Posterior cingulate gyrus (tissue), 11 donors: ENCODE data around the gene PRDM13.
"Not testable (repeated sequence)": the region's sequence is repeated elsewhere in the genome, so short reads cannot be mapped to it uniquely, and the experiment has no call there.

Source experiments
- DNase-seq, 10 donors: peaks; one replicate each; pipeline versions ENCODE4 v3.0.0 to v3.0.0-alpha.2; 2020 to 2021; ENCODE audit warnings: mixed read lengths in 3 of 10
- intact Hi-C: fragments of 100-400 bp; cut with DNase I; formaldehyde crosslinking; loops from one replicate; pipeline ENCODE4 v1.15.1; 2023

Gene PRDM13

DNA sequence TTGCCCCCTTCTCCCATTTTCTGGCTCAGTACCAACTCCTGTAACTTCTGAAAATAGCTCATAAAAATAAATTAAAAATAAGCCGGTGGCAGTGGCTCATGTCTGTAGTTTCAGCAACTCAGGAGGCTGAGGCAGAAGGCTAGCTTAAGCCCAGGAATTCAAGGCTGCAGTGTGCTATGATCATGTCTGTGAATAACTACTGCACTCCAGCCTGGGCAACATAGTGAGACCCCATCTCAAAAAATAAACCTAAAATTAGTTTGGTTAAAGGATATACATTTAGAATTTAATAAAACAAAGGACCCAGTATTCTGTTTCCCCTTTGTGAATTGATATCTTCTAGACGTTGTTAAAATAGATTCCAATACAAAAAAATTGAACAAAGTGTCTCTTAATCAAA lies 10.5 kb downstream of the PRDM13 start:
- intact Hi-C loops = loop anchor here (10.0 kb wide), 1 partner anchor 848 kb away; the partner anchor contains the start of gene SIM1
- no peak for DNase-seq

- peak in 1 of 10 donors; percentile 75 for DNase-seq
- intact Hi-C loops = loop anchor here (10.0 kb wide), 1 partner anchor 846 kb away; the partner anchor contains the start of gene SIM1
Observed at GRCh38 chr6:99618649-99619408, 12.2 kb downstream of the PRDM13 start.

- intact Hi-C loops = loop anchor here (10.0 kb wide), 1 partner anchor 845 kb away; the partner anchor contains the start of gene SIM1
- DNase-seq = no peak
Observed at GRCh38 chr6:99619409-99619762, 12.8 kb downstream of the PRDM13 start.

DNA sequence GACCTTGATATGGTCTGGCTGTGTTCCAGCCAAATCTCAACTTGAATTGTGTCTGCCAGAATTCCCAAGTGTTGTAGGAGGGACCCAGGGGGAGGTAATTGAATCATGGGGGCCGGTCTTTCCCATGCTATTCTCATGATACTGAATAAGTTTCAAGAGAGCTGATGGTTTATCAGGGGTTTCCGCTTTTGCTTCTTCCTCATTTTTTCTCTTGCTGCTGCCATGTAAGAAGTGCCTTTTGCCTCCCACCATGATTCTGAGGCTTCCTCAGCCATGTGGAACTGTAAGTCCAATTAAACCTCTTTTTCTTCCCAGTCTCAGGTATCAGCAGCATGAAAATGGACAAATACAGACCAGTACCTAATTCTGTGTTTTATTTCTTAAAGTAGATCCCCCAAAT lies 15.4 kb downstream of the PRDM13 start:
- DNase-seq, intact Hi-C loops: not testable (repeated sequence)

GRCh38 chr6:99629293-99629692 lies 22.7 kb downstream of the PRDM13 start:
- intact Hi-C loops = no loop called here
- no peak for DNase-seq

DNA sequence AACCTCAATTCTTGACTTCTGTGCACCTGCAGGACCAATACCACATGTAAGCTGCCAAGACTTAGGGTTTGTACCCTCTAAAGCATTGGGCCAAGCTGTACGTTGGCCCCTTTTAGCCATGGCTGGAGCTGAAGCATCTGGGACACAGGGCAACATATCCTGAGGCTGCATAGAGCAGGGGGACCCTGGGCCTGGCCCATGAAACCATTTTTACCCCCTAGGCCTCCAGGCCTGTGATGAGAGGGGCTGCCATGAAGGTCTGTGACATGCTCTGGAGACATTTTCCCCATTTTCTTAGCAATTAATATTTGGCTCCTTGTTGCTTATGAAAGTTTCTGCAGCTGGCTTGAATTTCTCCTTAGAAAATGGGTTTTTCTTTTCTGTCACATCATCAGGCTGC lies 31.0 kb downstream of the PRDM13 start:
- intact Hi-C loops = no loop called here
- DNase-seq = no peak

DNA sequence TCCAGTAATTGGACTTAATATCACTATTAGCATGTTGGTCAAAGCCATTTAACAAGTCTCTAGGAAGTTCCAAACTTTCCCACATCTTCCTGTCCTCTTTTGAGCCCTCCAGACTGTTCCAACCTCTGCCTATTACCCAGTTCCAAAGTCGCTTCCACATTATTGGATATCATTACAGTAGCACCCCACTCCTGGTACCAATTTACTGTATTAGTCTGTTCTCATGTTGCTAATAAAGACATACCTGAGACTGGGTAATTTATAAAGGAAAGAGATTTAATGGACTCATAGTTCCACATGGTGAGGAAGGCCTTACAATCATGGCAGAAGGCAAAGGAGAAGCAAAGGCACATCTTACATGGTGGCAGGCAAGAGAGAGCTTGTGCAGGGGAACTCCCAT lies 31.7 kb downstream of the PRDM13 start:
- DNase-seq, intact Hi-C loops: not testable (repeated sequence)

DNA sequence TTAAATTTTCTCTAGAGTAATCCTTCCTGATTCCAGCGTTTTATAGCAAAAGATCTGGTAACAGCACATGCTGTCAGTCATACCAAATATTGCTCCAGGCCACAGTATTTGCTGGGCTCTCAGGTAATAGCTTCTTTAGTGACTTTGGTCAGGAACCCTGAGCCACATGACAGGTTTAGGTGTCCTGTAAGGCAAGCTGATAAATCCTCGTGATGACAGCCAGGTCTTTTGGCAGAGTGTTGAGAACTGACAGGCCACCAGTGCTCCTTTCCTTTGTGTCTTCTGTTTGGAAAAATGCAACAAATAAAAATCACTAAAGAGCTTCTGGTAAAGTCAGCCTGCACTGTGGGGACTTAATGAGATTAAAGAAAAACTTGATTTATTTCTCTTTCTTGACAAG lies 34.6 kb downstream of the PRDM13 start:
- no peak for DNase-seq
- intact Hi-C loops = no loop called here

GRCh38 chr6:99645986-99646385 lies 39.4 kb downstream of the PRDM13 start:
- DNase-seq = no peak
- intact Hi-C loops = no loop called here

DNA sequence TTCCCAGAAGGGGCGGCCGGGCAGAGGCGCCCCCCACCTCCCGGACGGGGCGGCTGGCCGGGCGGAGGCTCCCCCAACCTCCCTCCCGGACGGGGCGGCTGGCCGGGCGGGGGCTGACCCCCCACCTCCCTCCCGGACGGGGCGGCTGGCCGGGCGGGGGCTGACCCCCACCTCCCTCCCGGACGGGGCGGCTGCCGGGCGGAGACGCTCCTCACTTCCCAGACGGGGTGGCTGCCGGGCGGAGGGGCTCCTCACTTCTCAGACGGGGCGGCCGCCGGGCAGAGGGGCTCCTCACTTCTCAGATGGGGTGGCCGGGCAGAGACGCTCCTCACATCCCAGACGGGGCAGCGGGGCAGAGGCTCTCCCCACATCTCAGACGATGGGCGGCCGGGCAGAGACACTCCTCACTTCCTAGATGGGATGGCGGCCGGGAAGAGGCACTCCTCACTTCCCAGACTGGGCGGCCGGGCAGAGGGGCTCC lies 43.5 kb downstream of the PRDM13 start:
- intact Hi-C loops = not testable (repeated sequence)
- peak in 1 of 10 donors; percentile 67 for DNase-seq

DNA sequence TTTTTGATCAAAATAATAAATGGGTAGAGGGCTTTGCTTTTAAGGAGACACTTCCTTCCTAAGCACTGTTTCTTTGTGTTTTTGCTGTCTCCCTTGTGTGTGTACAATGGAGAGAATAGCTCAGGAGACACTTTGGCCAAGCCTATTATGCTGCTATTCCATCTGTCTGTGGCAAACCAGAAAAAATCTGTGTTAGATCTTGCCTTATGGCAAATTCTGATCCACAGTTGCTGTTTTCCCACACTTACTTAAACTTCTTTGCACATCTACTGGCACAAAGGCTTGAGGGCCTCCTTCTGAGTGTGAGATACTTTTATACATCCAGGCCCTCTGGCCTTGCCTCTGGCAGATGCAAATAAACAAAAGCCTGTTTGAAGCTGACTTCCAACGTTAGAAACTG lies 53.6 kb downstream of the PRDM13 start:
- intact Hi-C loops = no loop called here
- DNase-seq = no peak

- DNase-seq = no peak
- intact Hi-C loops = no loop called here
Observed at GRCh38 chr6:99661870-99662269, 55.2 kb downstream of the PRDM13 start.

DNA sequence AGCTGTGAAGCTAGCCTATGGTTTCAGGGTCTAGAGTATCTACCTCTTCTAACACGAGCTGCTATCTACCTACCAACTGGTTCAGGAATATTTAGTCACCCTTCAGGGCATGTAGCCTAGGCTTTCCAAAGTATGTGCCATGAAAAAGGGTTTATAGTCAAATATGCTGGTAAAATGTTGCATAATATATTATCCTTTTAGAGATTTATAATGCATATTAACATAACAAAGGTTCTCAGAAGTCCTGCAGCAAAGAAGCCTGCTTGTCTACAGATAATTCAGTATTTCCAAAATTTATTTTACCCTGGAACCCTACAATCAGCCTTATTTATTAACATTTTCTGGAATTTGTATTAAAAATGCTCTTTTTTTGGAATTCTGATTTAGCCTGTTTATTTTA lies 56.0 kb downstream of the PRDM13 start:
- intact Hi-C loops = no loop called here
- DNase-seq = no peak
